Measurements from ENCODE around the gene RALGPS1. TPM values are rescaled to one million over a fixed set of nuclear protein-coding genes. Genes with fewer than 3 reads are reported as not detected.
A peak's percentile ranks its signal among the peaks of the same experiment; 100 is the strongest.

Gene RALGPS1
- total RNA-seq, 1 donor, result 2.9 TPM

GRCh38 chr9:126959917-126960316 is 45.3 kb downstream of the RALGPS1 start:
- H3K4me3 ChIP-seq (ENCODE audit: low read depth, low read length), result no peak overlapping the region
- no peak for DNase-seq (ENCODE audit: low read depth)
- TF ChIP-seq CTCF (IDR thresholded peaks at IDR 0.05; ENCODE audit: insufficient read depth, low read length), result no peak

GRCh38 chr9:126962336-126962735 is 47.8 kb downstream of the RALGPS1 start:
- H3K4me3 ChIP-seq (ENCODE audit: low read depth, low read length), result no peak overlapping the region
- no peak for TF ChIP-seq CTCF (IDR thresholded peaks at IDR 0.05; ENCODE audit: insufficient read depth, low read length)
- DNase-seq (ENCODE audit: low read depth), result no peak

DNA sequence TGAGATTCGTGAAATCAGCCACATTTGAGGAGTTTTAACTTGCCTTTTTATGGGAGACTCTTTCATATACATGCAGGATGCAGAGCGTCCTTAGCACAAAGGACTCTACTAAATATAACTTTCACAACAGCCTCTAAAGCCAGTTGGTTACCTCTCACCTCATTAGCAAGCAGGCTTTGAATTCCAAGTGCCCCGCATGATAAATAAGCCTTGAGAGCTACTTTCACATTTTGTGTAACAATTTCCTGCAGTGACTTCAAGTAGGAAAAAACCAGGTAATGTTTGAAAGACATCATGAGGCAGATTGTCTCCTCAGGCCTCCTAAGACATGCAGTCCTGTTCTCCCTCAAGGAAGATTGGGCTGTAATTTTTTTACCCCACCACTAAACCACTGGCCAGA is 50.5 kb downstream of the RALGPS1 start:
- DNase-seq (ENCODE audit: low read depth), result no peak
- TF ChIP-seq CTCF (IDR thresholded peaks at IDR 0.05; ENCODE audit: insufficient read depth, low read length), result no peak
- H3K4me3 ChIP-seq (ENCODE audit: low read depth, low read length), result no peak overlapping the region

GRCh38 chr9:126965541-126966428 is 51.2 kb downstream of the RALGPS1 start:
- no peak overlapping the region for H3K4me3 ChIP-seq (ENCODE audit: low read depth, low read length)
- TF ChIP-seq CTCF (IDR thresholded peaks at IDR 0.05; ENCODE audit: insufficient read depth, low read length), result peak; percentile 97
- DNase-seq (ENCODE audit: low read depth), result peak; percentile 73

- no peak for DNase-seq (ENCODE audit: low read depth)
- TF ChIP-seq CTCF (IDR thresholded peaks at IDR 0.05; ENCODE audit: insufficient read depth, low read length), result no peak
- no peak overlapping the region for H3K4me3 ChIP-seq (ENCODE audit: low read depth, low read length)
Observed at GRCh38 chr9:126971261-126971660, 56.7 kb downstream of the RALGPS1 start.

GRCh38 chr9:126973651-126974529 is 59.3 kb downstream of the RALGPS1 start:
- no peak for DNase-seq (ENCODE audit: low read depth)
- TF ChIP-seq CTCF (IDR thresholded peaks at IDR 0.05; ENCODE audit: insufficient read depth, low read length), result no peak
- no peak overlapping the region for H3K4me3 ChIP-seq (ENCODE audit: low read depth, low read length)

Measured in fibroblast of the aortic adventitia (primary cell).